ENCODE measurements around the gene TMEM221.

Gene TMEM221

GRCh38 chr19:17448131-17448967 lies at the start of gene TMEM221:
Gene TMEM221, minus strand, starts transcription at chr19:17448668. Its CDS starts 206 bp downstream, at chr19:17448462.
- peak in 12 of 51 donors; percentile 7 to 37 (median 15) for DNase-seq

- DNase-seq, result peak in 1 of 51 donors; percentile 24
Observed at GRCh38 chr19:17497149-17497798, 48.8 kb upstream of the TMEM221 start.

- peak in 29 of 51 donors; percentile 4 to 71 (median 31) for DNase-seq
Observed at GRCh38 chr19:17496337-17496997, 48.0 kb upstream of the TMEM221 start.

GRCh38 chr19:17495639-17496296 lies 47.3 kb upstream of the TMEM221 start:
- no peak for DNase-seq

- DNase-seq, result peak in 2 of 51 donors; percentile 16 to 41
Observed at GRCh38 chr19:17491287-17491686, 42.8 kb upstream of the TMEM221 start.

- DNase-seq, result no peak
Observed at GRCh38 chr19:17490411-17490810, 41.9 kb upstream of the TMEM221 start.

- no peak for DNase-seq
Observed at GRCh38 chr19:17489392-17490030, 41.0 kb upstream of the TMEM221 start.

- DNase-seq, result no peak
Observed at GRCh38 chr19:17488593-17489391, 40.3 kb upstream of the TMEM221 start.

- no peak for DNase-seq
Observed at GRCh38 chr19:17487284-17488121, 39.0 kb upstream of the TMEM221 start.

- DNase-seq, result no peak
Observed at GRCh38 chr19:17486545-17487240, 38.2 kb upstream of the TMEM221 start.

- no peak for DNase-seq
Observed at GRCh38 chr19:17484520-17485185, 36.2 kb upstream of the TMEM221 start.

GRCh38 chr19:17483605-17484002 lies 35.1 kb upstream of the TMEM221 start:
- DNase-seq, result no peak

GRCh38 chr19:17482877-17483604 lies 34.6 kb upstream of the TMEM221 start:
- no peak for DNase-seq

- no peak for DNase-seq
Observed at GRCh38 chr19:17481986-17482385, 33.5 kb upstream of the TMEM221 start.

- peak in 21 of 51 donors; percentile 10 to 65 (median 35) for DNase-seq
Observed at GRCh38 chr19:17479325-17479791, 30.9 kb upstream of the TMEM221 start.

- peak; percentile 23 to 97 (median 82) for DNase-seq
Observed at GRCh38 chr19:17475541-17476115, 27.2 kb upstream of the TMEM221 start.
